Inflammatory macrophage treated with lipopolysaccharide for 4 hours (primary cell): ENCODE measurements around the gene EIF5B.
A peak's percentile ranks its signal among the peaks of the same experiment; 100 is the strongest.
"Not testable (repeated sequence)": the region's sequence is repeated elsewhere in the genome, so short reads cannot be mapped to it uniquely, and the experiment has no call there.

ENCODE experiments used
- DNase-seq: peaks from one replicate; pipeline ENCODE4 v3.0.0-alpha.2; 2020

EIF5B gene

DNA sequence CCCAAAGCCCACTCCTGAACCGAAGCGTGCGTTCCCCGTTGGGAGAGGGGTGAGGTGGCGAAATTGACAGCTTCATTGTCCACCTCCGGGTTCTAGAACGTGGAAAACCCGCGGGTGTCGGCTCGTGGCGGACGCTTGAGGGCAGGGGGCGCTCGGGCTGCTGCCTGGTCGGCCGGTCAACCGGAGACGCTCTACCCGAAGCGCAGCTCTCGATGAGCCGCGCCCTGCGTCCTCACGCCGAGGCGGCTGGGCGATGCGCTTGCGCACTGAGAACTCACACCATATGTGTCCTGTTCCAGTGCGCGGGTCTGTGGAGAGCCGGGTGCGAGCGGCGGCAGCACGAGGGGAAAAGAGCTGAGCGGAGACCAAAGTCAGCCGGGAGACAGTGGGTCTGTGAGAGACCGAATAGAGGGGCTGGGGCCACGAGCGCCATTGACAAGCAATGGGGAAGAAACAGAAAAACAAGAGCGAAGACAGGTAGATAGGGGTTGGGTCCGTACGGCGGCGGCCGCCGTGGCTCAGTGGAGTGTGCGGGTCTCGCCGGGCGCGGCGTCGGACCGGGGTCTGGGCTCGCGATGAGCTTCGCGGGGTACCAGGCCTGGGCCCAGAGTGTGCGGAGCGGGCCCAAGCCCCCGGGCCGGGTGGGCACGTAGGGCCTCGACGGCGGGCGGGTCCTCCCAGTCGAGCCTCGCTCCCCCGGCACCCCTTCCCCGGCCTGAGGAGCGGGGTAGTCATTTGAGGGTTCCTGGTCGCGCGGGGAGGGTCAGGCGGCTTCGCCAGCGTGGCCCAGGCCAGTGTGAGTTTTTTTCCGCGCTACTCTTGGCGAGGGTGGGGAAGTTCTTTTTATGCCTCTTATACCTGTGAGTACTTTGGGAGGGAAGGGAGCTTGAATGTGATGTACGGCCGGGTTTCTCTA is at the start of gene EIF5B:
Gene EIF5B (plus strand): TSS at position 277 of the 916 bp plus-strand sequence. CDS start 166 bp downstream, at position 443.
- DNase-seq = peak; percentile 99

GRCh38 chr2:99297994-99298393 is 39.2 kb upstream of the EIF5B start:
- peak; percentile 32 for DNase-seq

DNA sequence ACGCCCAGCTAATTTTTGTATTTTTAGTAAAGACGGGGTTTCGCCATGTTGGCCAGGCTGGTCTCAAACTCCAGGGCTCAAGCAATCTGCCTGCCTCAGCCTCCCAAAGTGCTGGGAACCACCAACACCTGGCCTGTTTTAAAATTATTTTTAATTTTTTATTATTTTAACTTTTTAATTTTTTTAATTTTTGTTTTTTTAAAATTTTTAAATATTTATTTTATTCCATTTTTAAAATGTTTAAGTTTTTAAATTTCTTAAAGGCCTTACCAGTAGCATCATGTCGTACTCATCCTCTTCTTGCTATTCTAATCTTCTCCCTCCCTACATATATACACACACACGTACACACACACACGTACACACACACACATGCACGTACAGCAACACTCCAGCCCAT is 37.6 kb upstream of the EIF5B start:
- no peak for DNase-seq

DNA sequence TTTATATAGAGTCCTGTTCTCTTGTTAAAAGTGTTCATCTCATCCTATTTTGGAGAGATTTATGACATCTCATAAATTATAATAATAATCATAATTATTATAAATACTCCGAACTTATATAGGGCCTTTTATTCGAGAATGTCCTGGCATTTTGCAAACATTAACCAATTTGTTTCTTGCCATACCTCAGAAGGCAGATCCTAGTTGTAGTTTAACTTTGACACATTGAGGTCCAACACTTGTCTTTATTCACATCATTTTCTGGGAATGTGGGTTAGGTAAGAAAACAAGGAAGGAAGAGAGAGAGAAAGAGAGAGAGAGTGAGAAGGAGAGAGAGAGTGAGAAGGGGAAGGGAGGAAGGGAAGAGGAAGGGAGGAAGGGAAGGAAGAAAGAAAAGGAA is 36.1 kb upstream of the EIF5B start, which contains the start of gene LYG1:
Gene LYG1 (minus strand): TSS at position 101 of the 400 bp plus-strand sequence. CDS start 5,527 bp downstream, outside the sequence.
- DNase-seq = not testable (repeated sequence)

DNA sequence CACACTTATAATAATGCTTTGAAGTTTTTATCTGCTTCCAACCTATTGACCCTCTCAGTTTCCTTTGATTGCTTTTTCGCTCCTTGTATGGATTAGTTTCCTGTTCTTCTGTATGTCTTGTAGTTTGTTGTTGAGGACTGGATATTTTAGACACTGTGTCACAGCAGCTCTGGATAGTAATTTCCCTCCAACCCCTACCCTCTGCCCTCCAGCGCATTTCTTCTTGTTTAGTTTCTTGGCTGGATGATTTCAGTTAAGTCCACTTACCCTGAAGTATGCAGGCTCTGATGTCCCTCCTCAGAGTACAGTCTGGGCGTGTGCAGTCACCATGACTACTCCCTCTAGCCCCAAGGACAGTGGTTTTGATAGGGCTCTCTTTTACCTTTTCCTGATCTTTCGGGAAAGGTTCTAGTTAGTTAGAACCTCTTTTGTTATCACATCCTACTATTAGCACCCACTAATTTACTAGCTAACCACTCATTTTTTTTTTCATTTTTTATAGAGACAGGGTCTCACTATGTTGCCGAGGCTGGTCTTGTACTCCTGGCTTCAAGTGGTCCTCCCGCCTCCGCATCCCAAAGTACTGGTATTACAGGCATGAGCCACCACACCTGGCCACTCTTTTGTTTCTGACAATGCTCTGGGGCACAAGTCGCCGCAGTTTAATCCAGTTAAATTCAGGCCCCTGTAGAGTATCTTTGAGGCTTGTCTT is 19.9 kb upstream of the EIF5B start:
- no peak for DNase-seq

GRCh38 chr2:99317873-99318200 is 19.4 kb upstream of the EIF5B start:
- DNase-seq = not testable (repeated sequence)

DNA sequence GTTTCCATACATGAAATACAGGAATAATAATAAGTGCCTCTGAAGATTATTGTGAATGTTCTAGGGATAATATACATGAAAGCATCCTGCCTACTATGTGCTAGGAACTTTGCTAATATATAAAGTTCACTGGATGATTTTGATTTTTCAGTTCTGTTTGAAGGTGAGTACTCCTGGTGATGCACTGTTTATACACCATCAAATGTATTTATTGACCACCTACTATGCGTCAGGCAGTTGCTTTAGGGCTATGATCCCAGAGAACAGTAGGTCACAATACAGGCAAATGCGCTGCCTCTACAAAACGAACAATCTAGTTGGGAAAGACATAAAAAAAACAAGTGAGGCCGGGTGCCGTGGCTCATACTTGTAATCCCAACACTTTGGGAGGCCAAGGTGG is 11.8 kb upstream of the EIF5B start:
- no peak for DNase-seq

GRCh38 chr2:99335911-99336803 is 1.0 kb upstream of the EIF5B start, which contains the start of gene TXNDC9:
TXNDC9 (minus strand) TSS chr2:99336333; CDS start chr2:99333210, 3,123 bp downstream.
- peak; percentile 100 for DNase-seq

- DNase-seq = no peak
Observed at GRCh38 chr2:99336804-99337112, 431 bp upstream of the EIF5B start.

DNA sequence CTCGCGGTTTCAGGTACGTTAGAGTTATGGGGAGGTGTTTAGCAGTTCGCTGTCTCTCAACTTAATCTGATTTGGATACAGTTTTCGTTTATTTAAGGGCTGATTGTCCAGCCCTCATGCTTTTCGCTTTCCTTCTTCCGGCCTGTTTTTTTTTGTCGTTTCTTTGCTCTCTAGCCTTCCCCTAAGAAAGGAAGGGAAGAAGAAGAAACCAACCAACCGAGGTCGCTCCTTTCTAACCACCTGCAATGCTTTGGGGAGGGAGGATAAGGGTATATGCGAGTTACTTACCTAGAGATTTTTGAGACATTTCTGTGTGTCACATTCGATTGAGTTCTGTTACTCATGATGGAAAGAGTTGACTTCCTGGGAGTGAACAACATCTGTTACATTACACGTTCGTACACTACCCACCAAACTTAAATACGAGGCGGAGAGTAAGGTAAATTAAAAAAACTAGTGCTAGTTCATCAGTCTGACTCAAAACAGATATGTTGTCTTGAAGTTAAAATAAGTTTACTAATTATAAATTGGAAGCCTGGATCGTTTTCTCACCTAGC is 918 bp downstream of the EIF5B start:
- DNase-seq = peak; percentile 11

- no peak for DNase-seq
Observed at GRCh38 chr2:99340669-99341236, 3.6 kb downstream of the EIF5B start.

DNA sequence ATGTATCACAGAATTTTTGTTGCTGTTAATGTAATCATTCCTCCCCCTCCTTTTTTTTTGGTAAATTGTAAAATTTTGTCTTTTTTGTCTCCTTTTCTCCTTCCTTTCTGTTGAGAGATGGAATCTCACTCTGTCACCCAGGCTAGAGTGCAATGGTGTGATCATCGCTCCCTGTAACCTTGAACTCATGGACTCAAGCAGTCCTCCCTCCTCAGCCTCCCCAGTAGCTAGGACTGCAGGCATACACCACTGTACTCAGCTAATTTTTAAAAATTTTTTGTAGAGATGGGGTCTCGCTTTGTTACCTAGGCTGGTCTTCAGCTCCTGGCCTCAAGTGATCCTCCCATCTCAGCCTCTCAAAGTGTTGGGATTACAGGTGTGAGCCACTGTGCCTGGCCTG is 5.3 kb downstream of the EIF5B start:
- no peak for DNase-seq

GRCh38 chr2:99345446-99345845 is 8.3 kb downstream of the EIF5B start:
- DNase-seq = not testable (repeated sequence)

- DNase-seq = no peak
Observed at GRCh38 chr2:99346218-99346617, 9.0 kb downstream of the EIF5B start.

DNA sequence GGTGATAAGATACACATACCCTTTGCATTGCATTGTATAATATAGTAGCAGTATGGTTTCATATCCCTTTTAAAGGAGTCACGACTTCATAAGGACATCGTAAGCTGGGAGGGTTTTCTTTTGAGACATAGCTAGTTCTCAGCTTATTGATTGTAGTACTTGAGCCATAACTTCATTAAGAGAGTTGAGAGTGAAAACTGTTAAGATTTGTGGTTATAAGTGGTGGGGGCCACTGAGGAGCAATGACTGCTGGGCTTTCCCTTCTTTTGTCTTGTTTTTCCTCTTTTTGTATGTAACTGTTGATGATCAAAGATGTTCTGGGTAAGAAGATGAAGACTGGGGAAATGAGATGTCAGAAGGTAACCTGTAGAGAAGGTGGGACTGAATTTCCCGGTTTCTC is 11.0 kb downstream of the EIF5B start:
- no peak for DNase-seq

DNA sequence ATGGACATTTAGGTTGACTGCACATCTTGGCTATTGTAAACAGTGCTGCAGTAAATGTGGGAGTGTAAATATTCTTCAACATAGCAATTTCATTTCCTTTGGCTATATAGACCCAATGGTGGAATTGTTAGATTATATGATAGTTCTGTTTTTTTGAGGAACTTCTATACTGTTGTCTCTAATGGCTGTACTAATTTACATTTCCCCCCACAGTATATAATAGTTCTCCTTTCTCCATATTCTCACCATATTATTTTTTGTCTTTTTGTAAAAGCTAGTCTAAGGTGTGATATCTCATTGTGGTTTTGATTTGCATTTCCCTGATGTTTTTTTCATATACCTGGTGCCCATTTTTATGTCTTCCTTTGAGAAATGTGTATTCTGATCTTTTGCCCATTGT is 13.0 kb downstream of the EIF5B start:
- DNase-seq = no peak

GRCh38 chr2:99354070-99354469 is 16.9 kb downstream of the EIF5B start:
- no peak for DNase-seq

- not testable (repeated sequence) for DNase-seq
Observed at GRCh38 chr2:99354825-99355224, 17.6 kb downstream of the EIF5B start.

- DNase-seq = no peak
Observed at GRCh38 chr2:99356853-99357252, 19.7 kb downstream of the EIF5B start.

GRCh38 chr2:99365661-99366060 is 28.5 kb downstream of the EIF5B start:
- DNase-seq = no peak

GRCh38 chr2:99368854-99369253 is 31.7 kb downstream of the EIF5B start:
- not testable (repeated sequence) for DNase-seq

DNA sequence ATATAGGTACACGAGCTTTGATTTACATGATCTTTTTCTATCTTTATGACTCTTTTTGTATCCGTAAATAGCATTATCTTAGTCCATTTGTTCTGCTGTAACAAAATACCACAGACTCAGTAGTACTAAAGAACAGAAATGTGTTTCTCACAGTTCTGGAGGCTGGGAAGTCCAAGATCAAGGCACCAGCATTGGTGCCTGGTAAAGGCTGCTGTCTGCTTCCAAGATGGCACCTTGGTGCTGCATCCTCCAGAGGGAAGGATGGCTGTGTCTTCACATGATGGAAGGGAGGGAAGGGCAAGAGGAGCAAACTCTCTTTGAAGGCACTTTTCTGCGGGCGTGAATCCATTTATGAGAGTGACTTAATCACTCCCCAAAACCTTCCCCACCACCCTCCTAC is 36.0 kb downstream of the EIF5B start:
- DNase-seq = no peak
